ENCODE data around the gene FBXL7. TPM values are rescaled to one million over a fixed set of nuclear protein-coding genes. Genes with fewer than 3 reads are reported as not detected.
A peak's percentile ranks its signal among the peaks of the same experiment; 100 is the strongest.

Gene FBXL7
- total and polyA plus RNA-seq, 9 of the 15 experiments (the other 6 are each of a cell fraction or from before 2014, with no cell fraction given), result 0.04 to 0.08 TPM; not detected in 7

GRCh38 chr5:15480436-15480835 lies 19.5 kb upstream of the FBXL7 start:
- DNase-seq (ENCODE audit: extremely low read depth in 1 of 4, low spot score in 3 of 4) (no peak), FAIRE-seq (no peak), ATAC-seq (no peak)
- Histone ChIP-seq H3K4me2 (ENCODE audit: insufficient read depth, low read length) (no peak overlapping the region), H3K9me1 (ENCODE audit: control insufficient read depth, insufficient read depth, low read length) (no peaks in the 10 kb centered on the region), H3K9me3 (replicated peaks; ENCODE audit: control insufficient read depth, insufficient read depth, low read depth, low read length) (no peaks in the 10 kb centered on the region; the same call in 1 of the 2 replicates), H3K27me3 (ENCODE audit: control insufficient read depth in 2 of 2, insufficient read depth in 2 of 2, low read length in 2 of 2) (no peaks in the 10 kb centered on the region), H4K20me1 (replicated peaks; ENCODE audit: control insufficient read depth, insufficient read depth, low read length) (no peaks in the 10 kb centered on the region), H3K4me3 (no peak overlapping the region), H3K27ac (ENCODE audit: extremely low read depth, low read depth, low read length) (no peak overlapping the region), H3K79me2 (ENCODE audit: control insufficient read depth, insufficient read depth, low read length) (no peaks in the 10 kb centered on the region), H3K36me3 (ENCODE audit: control insufficient read depth, insufficient read depth, low read length) (no peaks in the 10 kb centered on the region), H2AFZ (ENCODE audit: low read depth, low read length) (no peak overlapping the region), H3K4me1 (replicated peaks in 1 of 2; ENCODE audit: control insufficient read depth in 2 of 2, insufficient read depth in 2 of 2, low read length in 2 of 2) (no peaks in the 10 kb centered on the region), H3K9ac (ENCODE audit: insufficient read depth in 1 of 2, low read depth in 2 of 2, low read length in 2 of 2) (no peak overlapping the region)
- ChIA-PET CTCF (ENCODE audit: low intra/inter-chr PET ratio) (no interaction called here), POLR2A (no interaction called here)
- no TSS peak for BruUV-seq (replicated peaks)
- in situ Hi-C loops (cut with MboI) (no loop called here), intact Hi-C loops (cut with micrococcal nuclease) (no loop called here)
- TF ChIP-seq SAP30 (IDR thresholded peaks at IDR 0.05; ENCODE audit: borderline replicate concordance, insufficient read depth, low read depth, low read length, poor library complexity, severe bottlenecking) (no peak), KAT8 (IDR thresholded peaks at IDR 0.05; ENCODE audit: low read depth) (no peak), TAF15 (IDR thresholded peaks at IDR 0.05; ENCODE audit: low read depth, low read length) (no peak), TRIM28 (IDR thresholded peaks at IDR 0.05) (no peak)
- WGBS (ENCODE audit: insufficient coverage, low coverage, missing lambda C conversion rate), result 3% methylated on average over 2 of the region's 2 CpGs

- no TSS peak for BruUV-seq (replicated peaks)
- no peaks in the 10 kb centered on the region for H3K4me1 ChIP-seq (replicated peaks in 1 of 2; ENCODE audit: control insufficient read depth in 2 of 2, insufficient read depth in 2 of 2, low read length in 2 of 2)
- H3K27ac ChIP-seq (ENCODE audit: extremely low read depth, low read depth, low read length), result no peak overlapping the region
- intact Hi-C loops (cut with micrococcal nuclease), result no loop called here
- FAIRE-seq (no peak), ATAC-seq (no peak), DNase-seq (ENCODE audit: extremely low read depth in 1 of 4, low spot score in 3 of 4) (no peak)
- no peaks in the 10 kb centered on the region for H3K27me3 ChIP-seq (ENCODE audit: control insufficient read depth in 2 of 2, insufficient read depth in 2 of 2, low read length in 2 of 2)
- H2AFZ ChIP-seq (ENCODE audit: low read depth, low read length), result no peak overlapping the region
- POLR2A ChIA-PET, result no interaction called here
- no peak overlapping the region for H3K9ac ChIP-seq (ENCODE audit: insufficient read depth in 1 of 2, low read depth in 2 of 2, low read length in 2 of 2)
- H3K36me3 ChIP-seq (ENCODE audit: control insufficient read depth, insufficient read depth, low read length), result no peaks in the 10 kb centered on the region
- WGBS (ENCODE audit: insufficient coverage, low coverage, missing lambda C conversion rate), result 2% methylated on average over 4 of the region's 4 CpGs
- H3K9me1 ChIP-seq (ENCODE audit: control insufficient read depth, insufficient read depth, low read length), result no peaks in the 10 kb centered on the region
- H3K9me3 ChIP-seq (replicated peaks; ENCODE audit: control insufficient read depth, insufficient read depth, low read depth, low read length), result no peaks in the 10 kb centered on the region; the same call in 1 of the 2 replicates
- CTCF ChIA-PET (ENCODE audit: low intra/inter-chr PET ratio), result no interaction called here
- H3K4me3 ChIP-seq, result no peak overlapping the region
- H3K4me2 ChIP-seq (ENCODE audit: insufficient read depth, low read length), result no peak overlapping the region
- no peaks in the 10 kb centered on the region for H4K20me1 ChIP-seq (replicated peaks; ENCODE audit: control insufficient read depth, insufficient read depth, low read length)
- in situ Hi-C loops (cut with MboI), result no loop called here
- H3K79me2 ChIP-seq (ENCODE audit: control insufficient read depth, insufficient read depth, low read length), result no peaks in the 10 kb centered on the region
- TF ChIP-seq PKNOX1 (IDR thresholded peaks at IDR 0.05), result no peak
- peak; percentile 72 for TF ChIP-seq NFIC (IDR thresholded peaks at IDR 0.05)
- TF ChIP-seq ZFP91 (CRISPR knock-in tag; IDR thresholded peaks at IDR 0.05), result no peak
- no peak for TF ChIP-seq HDGF (IDR thresholded peaks at IDR 0.05)
- no peak for TF ChIP-seq ZNF766 (CRISPR knock-in tag; conservative IDR thresholded peaks at IDR 0.05)
- no peak for TF ChIP-seq RCOR1 (IDR thresholded peaks at IDR 0.05; ENCODE audit: borderline replicate concordance in 1 of 2, low read depth in 2 of 2, low read length in 2 of 2)
- no peak for TF ChIP-seq BRF2 (IDR thresholded peaks at IDR 0.05; ENCODE audit: borderline replicate concordance, insufficient read depth, insufficient read length)
These were observed 16.5 kb upstream of the FBXL7 start for GRCh38 chr5:15483351-15484097.

Data from K562 (cell line).